Activated T-helper 9 cell treated with anti-CD3 and anti-CD28 coated beads, Interleukin-2, amount 50 U/mL, for 16 hours (primary cell): ENCODE data around the gene NT5C3B.
A peak's percentile ranks its signal among the peaks of the same experiment; 100 is the strongest.
"Not testable (repeated sequence)": the region's sequence is repeated elsewhere in the genome, so short reads cannot be mapped to it uniquely, and the experiment has no call there.

Experiments used
- DNase-seq: peaks from one replicate; pipeline ENCODE4 v3.0.0-alpha.2; 2020; ENCODE audit warnings: low read depth

Gene NT5C3B

GRCh38 chr17:41839448-41839847 is 3.4 kb upstream of the NT5C3B start:
- not testable (repeated sequence) for DNase-seq

- DNase-seq: no peak
Measured at GRCh38 chr17:41837761-41838538, 1.9 kb upstream of the NT5C3B start, which contains the start of gene KLHL10. TSS of gene KLHL10 (plus strand) at chr17:41837825. CDS start at chr17:41837933, 108 bp downstream.

- DNase-seq: no peak
Measured at GRCh38 chr17:41836550-41837196, 641 bp upstream of the NT5C3B start.

- DNase-seq: no peak
Measured at GRCh38 chr17:41835214-41835799, 725 bp downstream of the NT5C3B start.

- DNase-seq: not testable (repeated sequence)
Measured at GRCh38 chr17:41829961-41830360, 6.1 kb downstream of the NT5C3B start.

- DNase-seq: no peak
Measured at GRCh38 chr17:41825175-41825845, 10.7 kb downstream of the NT5C3B start.

GRCh38 chr17:41824086-41824485 is 11.9 kb downstream of the NT5C3B start:
- DNase-seq: no peak

GRCh38 chr17:41823580-41823979 is 12.5 kb downstream of the NT5C3B start:
- DNase-seq: no peak

- no peak for DNase-seq
Measured at GRCh38 chr17:41823141-41823524, 12.9 kb downstream of the NT5C3B start.

- no peak for DNase-seq
Measured at GRCh38 chr17:41822216-41823140, 13.6 kb downstream of the NT5C3B start.

GRCh38 chr17:41821776-41822175 is 14.3 kb downstream of the NT5C3B start:
- DNase-seq: no peak

- DNase-seq: no peak
Measured at GRCh38 chr17:41818024-41818423, 18.0 kb downstream of the NT5C3B start.

GRCh38 chr17:41816637-41817320 is 19.3 kb downstream of the NT5C3B start:
- no peak for DNase-seq

- DNase-seq: no peak
Measured at GRCh38 chr17:41814195-41814594, 21.8 kb downstream of the NT5C3B start.

- DNase-seq: no peak
Measured at GRCh38 chr17:41813699-41814124, 22.3 kb downstream of the NT5C3B start.

GRCh38 chr17:41813152-41813680 is 22.8 kb downstream of the NT5C3B start:
- DNase-seq: no peak

- no peak for DNase-seq
Measured at GRCh38 chr17:41812381-41813151, 23.5 kb downstream of the NT5C3B start, which contains the start of gene FKBP10. TSS of gene FKBP10 (plus strand) at chr17:41813004. CDS start at chr17:41813035, 31 bp downstream.

GRCh38 chr17:41811549-41812380 is 24.3 kb downstream of the NT5C3B start, which contains the start of gene P3H4:
TSS of gene P3H4 (minus strand) at chr17:41811949. CDS start at chr17:41811915, 34 bp downstream.
- peak; percentile 63 for DNase-seq
